ENCODE measurements around the gene RIMKLA. TPM values are rescaled to one million over a fixed set of nuclear protein-coding genes. Genes with fewer than 3 reads are reported as not detected.

Gene RIMKLA
- total RNA-seq, 1 donor from 2014 or later, result 0.25 TPM

DNA sequence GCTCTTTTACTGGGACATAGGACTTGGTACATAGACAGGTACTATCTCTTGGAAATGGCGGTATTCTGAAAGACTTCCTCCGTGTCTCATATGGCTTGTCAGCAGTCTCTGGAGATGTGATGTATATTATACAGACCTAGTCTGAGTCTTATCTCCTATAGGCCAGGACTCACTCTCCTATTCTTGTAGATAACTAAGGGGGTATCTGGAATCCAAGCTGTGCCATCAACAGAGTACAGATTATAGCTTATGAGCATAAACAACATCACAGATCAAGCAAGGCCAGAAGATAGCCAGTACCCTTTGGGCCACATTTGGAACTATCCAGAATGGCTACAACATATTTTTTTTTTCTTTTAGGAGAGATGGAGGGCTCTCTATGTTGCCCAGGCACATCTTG, 16.1 kb upstream of the RIMKLA start:
- no peak overlapping the region for H3K27ac ChIP-seq
- H3K4me1 ChIP-seq, result no peaks in the 10 kb centered on the region
- H3K4me3 ChIP-seq, result no peak overlapping the region
- intact Hi-C loops (cut with DNase I), result no loop called here
- TF ChIP-seq POLR2AphosphoS5 (IDR thresholded peaks at IDR 0.05; ENCODE audit: insufficient read depth in 1 of 2, low read depth in 1 of 2) (no peak), POLR2A (IDR thresholded peaks at IDR 0.05) (no peak)
- TF ChIP-seq, protein P1, sequence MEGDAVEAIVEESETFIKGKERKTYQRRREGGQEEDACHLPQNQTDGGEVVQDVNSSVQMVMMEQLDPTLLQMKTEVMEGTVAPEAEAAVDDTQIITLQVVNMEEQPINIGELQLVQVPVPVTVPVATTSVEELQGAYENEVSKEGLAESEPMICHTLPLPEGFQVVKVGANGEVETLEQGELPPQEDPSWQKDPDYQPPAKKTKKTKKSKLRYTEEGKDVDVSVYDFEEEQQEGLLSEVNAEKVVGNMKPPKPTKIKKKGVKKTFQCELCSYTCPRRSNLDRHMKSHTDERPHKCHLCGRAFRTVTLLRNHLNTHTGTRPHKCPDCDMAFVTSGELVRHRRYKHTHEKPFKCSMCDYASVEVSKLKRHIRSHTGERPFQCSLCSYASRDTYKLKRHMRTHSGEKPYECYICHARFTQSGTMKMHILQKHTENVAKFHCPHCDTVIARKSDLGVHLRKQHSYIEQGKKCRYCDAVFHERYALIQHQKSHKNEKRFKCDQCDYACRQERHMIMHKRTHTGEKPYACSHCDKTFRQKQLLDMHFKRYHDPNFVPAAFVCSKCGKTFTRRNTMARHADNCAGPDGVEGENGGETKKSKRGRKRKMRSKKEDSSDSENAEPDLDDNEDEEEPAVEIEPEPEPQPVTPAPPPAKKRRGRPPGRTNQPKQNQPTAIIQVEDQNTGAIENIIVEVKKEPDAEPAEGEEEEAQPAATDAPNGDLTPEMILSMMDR (IDR thresholded peaks at IDR 0.05), result no peak
- H3K27me3 ChIP-seq, result no peaks in the 10 kb centered on the region
- H3K9me3 ChIP-seq, result no peaks in the 10 kb centered on the region
- no peaks in the 10 kb centered on the region for H3K36me3 ChIP-seq
- DNase-seq (ENCODE audit: extremely low spot score in 2 of 2), result no peak

- no peak overlapping the region for H3K4me3 ChIP-seq
- H3K36me3 ChIP-seq, result no peaks in the 10 kb centered on the region
- intact Hi-C loops (cut with DNase I), result no loop called here
- no peaks in the 10 kb centered on the region for H3K27me3 ChIP-seq
- H3K4me1 ChIP-seq, result no peaks in the 10 kb centered on the region
- DNase-seq (ENCODE audit: extremely low spot score in 2 of 2), result no peak
- no peak overlapping the region for H3K27ac ChIP-seq
- no peak for TF ChIP-seq POLR2A (IDR thresholded peaks at IDR 0.05)
- no peak for TF ChIP-seq POLR2AphosphoS5 (IDR thresholded peaks at IDR 0.05; ENCODE audit: insufficient read depth in 1 of 2, low read depth in 1 of 2)
- TF ChIP-seq, protein P1 (IDR thresholded peaks at IDR 0.05), result no peak
- no peaks in the 10 kb centered on the region for H3K9me3 ChIP-seq
Measured at GRCh38 chr1:42365118-42365517, 15.5 kb upstream of the RIMKLA start.

- Histone ChIP-seq H3K4me3 (no peak overlapping the region), H3K4me1 (no peaks in the 10 kb centered on the region), H3K9me3 (no peaks in the 10 kb centered on the region)
Measured at GRCh38 chr1:42368096-42368795, 12.3 kb upstream of the RIMKLA start.

GRCh38 chr1:42369471-42369870, 11.1 kb upstream of the RIMKLA start:
- TF ChIP-seq POLR2AphosphoS5 (IDR thresholded peaks at IDR 0.05; ENCODE audit: insufficient read depth in 1 of 2, low read depth in 1 of 2) (no peak), POLR2A (IDR thresholded peaks at IDR 0.05) (no peak)
- TF ChIP-seq, protein P1 (IDR thresholded peaks at IDR 0.05), result no peak
- Histone ChIP-seq H3K27ac (no peak overlapping the region), H3K9me3 (no peaks in the 10 kb centered on the region), H3K36me3 (no peaks in the 10 kb centered on the region), H3K27me3 (no peaks in the 10 kb centered on the region), H3K4me1 (no peaks in the 10 kb centered on the region), H3K4me3 (no peak overlapping the region)
- no peak for DNase-seq (ENCODE audit: extremely low spot score in 2 of 2)
- intact Hi-C loops (cut with DNase I), result no loop called here

More at GRCh38 chr1:42368096-42368795, 12.3 kb upstream of the RIMKLA start:
- Histone ChIP-seq H3K27ac (no peak overlapping the region), H3K27me3 (no peaks in the 10 kb centered on the region), H3K36me3 (no peaks in the 10 kb centered on the region)
- DNase-seq (ENCODE audit: extremely low spot score in 2 of 2), result no peak
- intact Hi-C loops (cut with DNase I), result no loop called here
- TF ChIP-seq POLR2A (IDR thresholded peaks at IDR 0.05), result no peak
- TF ChIP-seq, protein P1 (IDR thresholded peaks at IDR 0.05), result no peak
- TF ChIP-seq POLR2AphosphoS5 (IDR thresholded peaks at IDR 0.05; ENCODE audit: insufficient read depth in 1 of 2, low read depth in 1 of 2), result no peak

DNA sequence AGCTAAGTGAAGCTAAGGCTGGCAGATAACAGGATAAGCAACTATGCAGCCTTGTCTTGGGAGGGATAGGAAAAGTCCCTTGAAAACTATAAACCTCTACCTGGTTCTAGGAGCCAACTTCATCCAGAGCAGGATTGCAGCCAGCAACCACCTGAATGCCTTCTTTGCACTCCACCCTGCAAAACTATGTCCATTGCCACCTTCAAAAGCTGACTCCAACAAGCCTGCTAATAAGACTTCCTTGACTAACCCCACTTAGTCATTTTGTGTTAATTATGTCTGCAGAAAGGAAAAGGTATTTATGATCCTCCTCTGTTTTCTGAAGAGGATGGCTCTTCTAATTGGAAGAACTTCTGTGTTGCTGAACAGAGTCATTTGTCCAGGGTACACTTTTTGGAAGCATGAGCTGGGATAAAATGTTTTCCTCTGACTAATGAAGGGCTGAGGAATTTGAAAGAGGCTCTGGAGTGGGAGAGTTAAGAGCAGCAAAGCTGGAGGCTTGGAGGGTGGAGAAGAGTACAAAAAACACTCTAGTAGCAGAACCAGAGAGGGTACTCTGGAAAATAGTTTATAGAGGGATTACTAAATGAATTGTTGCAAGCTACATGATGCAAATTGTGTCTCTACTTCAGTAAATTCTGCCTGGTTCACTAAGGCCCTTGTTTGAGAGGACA, 9.6 kb upstream of the RIMKLA start:
- H3K4me3 ChIP-seq, result no peak overlapping the region
- intact Hi-C loops (cut with DNase I), result no loop called here
- H3K27me3 ChIP-seq, result no peaks in the 10 kb centered on the region
- H3K36me3 ChIP-seq, result no peaks in the 10 kb centered on the region
- H3K9me3 ChIP-seq, result no peaks in the 10 kb centered on the region
- no peak for TF ChIP-seq POLR2A (IDR thresholded peaks at IDR 0.05)
- TF ChIP-seq POLR2AphosphoS5 (IDR thresholded peaks at IDR 0.05; ENCODE audit: insufficient read depth in 1 of 2, low read depth in 1 of 2), result no peak
- TF ChIP-seq, protein P1 (IDR thresholded peaks at IDR 0.05), result no peak
- no peak overlapping the region for H3K27ac ChIP-seq
- no peaks in the 10 kb centered on the region for H3K4me1 ChIP-seq
- no peak for DNase-seq (ENCODE audit: extremely low spot score in 2 of 2)

Data from vagina (tissue), 2 donors.